GM18519 (cell line): ENCODE data around the gene TMEM139.

ENCODE experiments used
- ATAC-seq: cut with Tn5 transposase; IDR thresholded peaks from one replicate; pipeline ENCODE4 v1.9.1; 2021; ENCODE audit warnings: mild to moderate bottlenecking, moderate library complexity; ENCODE audit not compliant: unreplicated experiment, low FRiP score

Gene TMEM139

GRCh38 chr7:143284591-143285469 is at the start of gene TMEM139:
TMEM139 (plus strand) TSS chr7:143284958; CDS start chr7:143285958, 1,000 bp downstream.
- no peak for ATAC-seq

DNA sequence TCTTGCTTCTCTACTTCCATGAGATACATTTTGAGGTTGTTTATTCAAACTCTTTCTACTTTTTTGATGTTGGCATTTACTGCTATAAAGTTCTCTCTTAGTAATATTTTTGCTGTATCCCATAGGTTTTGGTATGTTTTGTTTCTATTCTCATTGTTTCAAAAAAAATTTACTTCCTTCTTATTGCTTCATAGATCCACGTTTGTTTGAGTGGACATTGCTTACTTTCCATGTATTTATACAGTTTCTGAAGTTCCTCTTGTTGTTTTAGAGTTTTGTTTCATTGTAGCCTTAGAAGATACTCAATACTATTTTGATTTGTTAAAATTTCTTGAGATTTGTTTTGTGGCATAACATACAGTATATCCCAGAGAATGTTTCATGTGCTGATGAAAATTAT is 49.2 kb upstream of the TMEM139 start:
- no peak for ATAC-seq

- ATAC-seq, result no peak
Measured at GRCh38 chr7:143236408-143236990, 48.3 kb upstream of the TMEM139 start.

- no peak for ATAC-seq
Measured at GRCh38 chr7:143237366-143237765, 47.4 kb upstream of the TMEM139 start.

GRCh38 chr7:143238289-143238980 is 46.3 kb upstream of the TMEM139 start:
- ATAC-seq, result no peak

DNA sequence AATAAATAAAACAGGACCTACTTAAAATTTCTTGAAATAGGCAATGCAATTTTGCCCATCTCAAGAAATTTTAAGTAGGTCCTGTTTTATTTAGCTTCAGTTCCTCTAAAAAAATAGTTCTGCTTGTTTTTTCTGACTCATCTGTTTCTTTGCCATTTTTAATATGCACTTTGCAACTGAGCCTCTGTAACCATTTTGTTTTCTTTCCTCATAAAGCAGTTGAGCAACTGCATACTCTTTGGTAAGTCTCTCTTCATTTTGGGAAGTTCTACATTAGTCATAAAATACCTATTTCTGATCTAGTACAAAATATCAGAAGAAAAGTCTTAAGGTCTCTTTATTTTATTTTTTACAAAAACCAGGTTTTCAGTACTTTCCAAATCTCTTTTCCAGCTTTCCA is 44.9 kb upstream of the TMEM139 start:
- no peak for ATAC-seq

DNA sequence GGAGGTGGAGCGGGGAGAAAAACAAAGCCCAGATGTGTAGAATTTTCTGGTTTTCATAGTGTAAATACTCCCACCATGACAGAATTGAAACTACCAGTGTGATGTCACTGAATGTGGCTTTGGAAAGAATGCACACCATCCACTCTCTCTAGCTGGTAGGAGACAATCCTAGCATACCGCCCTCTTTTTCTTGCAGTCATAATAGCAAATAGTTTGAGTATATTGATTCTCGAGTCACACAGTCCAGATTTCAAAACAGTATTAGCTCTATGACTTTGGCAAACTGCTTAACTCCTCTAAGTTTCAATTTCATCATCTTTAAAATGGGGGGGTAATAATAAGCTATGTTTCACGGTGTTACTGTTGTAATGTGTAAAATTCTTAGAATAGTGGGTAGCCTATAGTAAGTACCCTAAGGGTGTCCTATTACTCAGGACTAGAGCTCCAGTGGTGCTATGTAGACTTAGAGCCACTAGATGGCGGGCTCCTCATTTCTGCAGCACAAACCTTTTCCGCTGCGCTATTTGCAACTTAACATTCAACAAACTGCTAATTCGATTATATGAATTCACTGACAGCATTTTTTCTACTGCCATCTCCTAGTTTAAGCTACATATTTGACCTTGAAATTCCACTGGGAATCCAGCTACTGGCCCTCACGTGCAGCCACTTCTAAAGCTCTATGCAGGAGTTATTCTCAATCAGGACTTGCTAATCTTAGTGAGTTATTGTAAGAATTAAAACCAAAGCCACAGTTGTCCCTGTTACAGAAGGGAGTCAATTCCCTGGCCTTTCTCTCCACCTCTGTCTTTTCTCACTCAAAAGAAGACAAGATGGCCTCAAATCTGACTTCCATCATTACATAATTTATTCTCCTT is 44.2 kb upstream of the TMEM139 start:
- ATAC-seq, result peak; percentile 94

DNA sequence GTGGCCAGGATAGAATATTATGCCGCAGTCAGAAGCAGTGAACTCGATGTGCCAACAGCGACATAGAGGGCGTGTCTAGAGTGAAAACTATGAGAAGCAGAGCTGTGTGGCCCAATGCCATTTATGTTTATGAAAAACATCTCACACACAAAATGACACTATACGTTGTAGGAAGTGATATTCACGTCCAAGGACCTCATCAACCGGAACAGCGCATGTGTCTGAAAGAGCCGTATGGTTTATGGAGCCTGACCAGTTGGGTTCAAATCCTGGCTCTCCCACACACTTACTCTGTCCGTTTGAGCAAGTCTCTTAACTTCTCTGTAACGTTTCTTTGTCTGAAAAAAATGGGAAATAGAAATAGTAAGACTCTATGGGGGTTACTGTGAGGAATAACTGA is 42.5 kb upstream of the TMEM139 start:
- ATAC-seq, result no peak

DNA sequence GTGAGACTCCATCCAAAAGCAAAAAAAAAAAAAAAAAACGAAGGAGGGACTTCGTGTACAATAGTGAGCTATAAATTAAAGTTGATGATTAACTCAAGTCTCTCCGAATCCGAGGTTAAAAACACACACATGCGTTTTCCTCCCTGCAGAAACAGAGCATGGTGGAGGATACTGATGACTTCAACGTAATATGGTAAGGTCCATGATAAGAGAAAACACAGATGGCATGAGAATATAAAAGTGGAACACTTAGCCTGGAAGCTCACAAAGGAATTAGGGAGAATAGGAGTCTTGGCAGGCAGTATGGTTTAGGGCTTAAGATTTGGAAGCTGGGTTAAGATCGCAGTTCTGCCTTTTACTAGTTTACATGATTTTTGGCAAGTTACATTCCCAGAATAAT is 41.6 kb upstream of the TMEM139 start:
- no peak for ATAC-seq

DNA sequence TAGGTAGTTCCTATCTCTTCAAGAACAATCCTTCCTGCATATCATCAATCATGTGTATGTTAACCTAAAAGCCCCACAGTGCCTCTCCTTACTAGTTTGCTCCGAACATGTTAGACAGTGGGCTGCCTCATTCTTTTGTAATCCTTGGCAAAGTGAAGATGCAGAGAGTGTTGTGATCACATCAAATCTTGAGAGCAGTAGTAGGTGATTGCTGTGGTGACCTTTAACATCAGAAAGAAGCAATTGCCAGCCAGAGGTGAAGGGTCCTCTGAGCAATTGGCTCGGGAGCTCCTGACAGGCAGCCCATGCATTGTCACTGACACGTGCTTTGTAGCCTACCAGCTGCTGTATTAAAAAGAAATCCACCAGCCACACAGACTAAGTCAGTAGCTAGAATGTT is 41.1 kb upstream of the TMEM139 start:
- no peak for ATAC-seq

DNA sequence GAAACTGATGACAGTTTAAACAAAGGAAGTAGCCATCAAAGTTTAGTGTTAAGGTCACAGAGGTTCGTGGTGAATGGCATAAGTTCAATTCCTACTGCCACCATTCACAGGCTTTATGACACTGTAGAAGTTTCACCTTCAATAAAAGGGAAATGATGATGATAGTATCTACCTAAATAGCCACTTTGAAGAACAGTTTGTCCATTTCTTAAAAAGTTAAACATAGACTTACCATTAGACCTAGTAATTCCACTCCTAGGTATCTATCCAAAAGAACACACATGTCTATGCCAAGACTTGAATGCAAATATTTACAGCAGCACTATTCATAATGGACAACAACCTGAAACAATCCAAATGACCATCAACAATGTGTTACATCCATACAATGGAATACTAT is 40.4 kb upstream of the TMEM139 start:
- no peak for ATAC-seq

- no peak for ATAC-seq
Measured at GRCh38 chr7:143245123-143245522, 39.6 kb upstream of the TMEM139 start.

DNA sequence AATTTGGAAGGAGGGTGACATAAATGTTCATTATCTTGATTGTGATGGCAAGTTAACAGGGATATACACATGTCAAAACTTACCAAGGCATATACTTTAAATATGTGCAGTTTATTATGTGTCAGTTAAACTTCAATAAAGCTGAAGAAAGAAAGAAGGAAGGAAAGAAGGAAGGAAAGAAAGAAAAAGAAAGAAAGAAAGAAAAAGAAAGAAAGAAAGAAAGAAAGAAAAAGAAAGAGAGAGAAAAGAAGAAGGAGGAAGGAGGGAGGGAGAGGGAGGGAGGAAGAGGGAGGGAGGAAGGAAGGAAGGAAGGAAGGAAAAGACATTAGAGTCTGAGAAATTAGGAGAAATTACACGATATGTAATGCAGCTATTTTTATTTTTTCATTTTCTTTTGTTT is 37.4 kb upstream of the TMEM139 start:
- no peak for ATAC-seq

- ATAC-seq, result no peak
Measured at GRCh38 chr7:143248761-143249354, 35.9 kb upstream of the TMEM139 start.

GRCh38 chr7:143250199-143250598 is 34.6 kb upstream of the TMEM139 start:
- ATAC-seq, result no peak

DNA sequence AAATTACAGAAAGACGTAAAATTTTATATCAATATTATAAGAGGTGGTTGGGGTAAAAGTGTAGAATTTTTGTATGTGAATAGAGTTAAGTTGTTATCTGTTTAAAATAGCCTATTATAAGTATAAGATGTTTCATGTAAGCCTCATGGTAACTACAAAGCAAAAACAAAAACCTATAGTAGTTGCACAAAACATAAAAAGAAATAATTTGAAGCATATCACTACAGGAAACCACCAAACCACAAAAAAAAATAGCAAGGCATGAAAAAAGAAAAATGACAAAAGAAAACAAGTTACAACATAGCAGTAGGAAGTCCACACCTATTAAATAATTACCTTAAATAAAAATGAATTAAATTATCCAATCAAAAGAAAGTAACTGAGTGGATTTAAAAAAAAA is 33.9 kb upstream of the TMEM139 start:
- no peak for ATAC-seq

DNA sequence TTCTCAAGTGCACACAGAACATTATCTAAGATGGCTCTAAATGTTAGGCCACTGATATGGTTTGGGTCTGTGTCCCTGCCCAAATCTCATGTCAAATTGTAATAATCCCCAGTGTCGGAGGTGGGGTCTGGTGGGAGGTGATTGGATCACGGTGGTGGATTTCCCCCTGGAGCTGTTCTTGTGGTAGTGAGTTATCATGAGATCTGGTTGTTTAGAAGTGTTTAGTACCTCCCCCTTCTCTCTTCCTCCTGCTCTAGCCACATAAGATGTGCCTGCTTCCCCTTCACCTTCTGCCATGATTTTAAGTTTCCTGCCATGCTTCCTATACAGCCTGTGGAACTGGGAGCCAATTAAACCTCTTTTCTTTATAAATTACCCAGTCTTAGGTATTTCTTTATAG is 32.8 kb upstream of the TMEM139 start:
- no peak for ATAC-seq

DNA sequence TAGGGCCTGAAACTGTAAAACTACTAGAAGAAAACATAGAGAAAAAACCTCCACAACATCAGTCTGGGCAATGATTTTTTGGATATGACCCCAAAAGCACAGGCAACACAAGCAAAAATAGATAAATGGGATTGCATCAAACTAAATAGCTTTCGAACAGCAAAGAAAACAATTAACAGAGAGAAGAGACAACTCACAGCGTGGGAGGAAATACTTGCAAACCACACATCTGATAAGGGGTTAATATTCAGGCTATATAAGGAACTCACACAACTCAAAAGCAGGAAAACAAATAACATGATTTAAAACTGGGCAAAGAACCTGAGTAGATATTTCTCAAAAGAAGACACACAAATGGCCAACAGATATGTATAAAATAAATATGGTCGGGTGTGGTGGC is 29.2 kb upstream of the TMEM139 start:
- ATAC-seq, result no peak

GRCh38 chr7:143256325-143256724 is 28.4 kb upstream of the TMEM139 start:
- no peak for ATAC-seq

- ATAC-seq, result peak; percentile 66
Measured at GRCh38 chr7:143256932-143257331, 27.8 kb upstream of the TMEM139 start.
